H1 (cell line): ENCODE results near the gene ALOX5. TPM values are rescaled to one million over a fixed set of nuclear protein-coding genes. Genes with fewer than 3 reads are reported as not detected.

ENCODE experiments used
- CTCF ChIA-PET: fragments of 300-600 bp; sonication (Branson Sonifier 250); formaldehyde crosslinking; loops from one replicate; lab custom pipeline; 2021; ENCODE audit not compliant: partially characterized antibody; lab: Charles Lee
- POLR2A ChIA-PET: fragments of 300-600 bp; sonication (Branson Sonifier 250); formaldehyde crosslinking; loops from one replicate; lab custom pipeline; 2021; ENCODE audit warnings: inconsistent platforms; ENCODE audit not compliant: partially characterized antibody; lab: Charles Lee
- DNase-seq, 2 experiments: peaks; one replicate each; pipeline versions ENCODE4 v3.0.0 to v3.0.0-alpha.2; 2010 to 2022; ENCODE audit warnings: low spot score in 2 of 2, low read depth in 1 of 2, mixed read lengths in 1 of 2
- FAIRE-seq: peaks from 2 replicates; lab custom pipeline; 2011; peaks lifted over from hg19 to GRCh38; lab: Jason Lieb, UNC
- H2AFZ ChIP-seq: 2 replicates; pipeline ENCODE4 v1.8.1; 2012; ENCODE audit warnings: low read length, inconsistent platforms
- H2AK5ac ChIP-seq: 2 replicates; pipeline ENCODE4 v1.6.1; 2013; ENCODE audit warnings: low read depth, low read length
- H2BK120ac ChIP-seq: replicated peaks from 2 replicates; pipeline ENCODE3; 2013; ENCODE audit warnings: low read depth, low read length, inconsistent platforms
- H2BK12ac ChIP-seq: 2 replicates; pipeline ENCODE4 v1.6.1; 2013; ENCODE audit warnings: low read depth, low read length
- H2BK15ac ChIP-seq: 2 replicates; pipeline ENCODE4 v1.6.1; 2013; ENCODE audit warnings: low read length
- H2BK20ac ChIP-seq: 2 replicates; pipeline ENCODE4 v1.6.1; 2013; ENCODE audit warnings: low read length
- H2BK5ac ChIP-seq: 2 replicates; pipeline ENCODE4 v1.6.1; 2013; ENCODE audit warnings: low read depth, low read length
- H3K14ac ChIP-seq: 2 replicates; pipeline ENCODE4 v1.6.1; 2013; ENCODE audit warnings: inconsistent platforms; ENCODE audit not compliant: insufficient read length
- H3K18ac ChIP-seq: 2 replicates; pipeline ENCODE4 v1.6.1; 2013; ENCODE audit warnings: low read length; ENCODE audit errors: extremely low read depth
- H3K23ac ChIP-seq: 2 replicates; pipeline ENCODE4 v1.6.1; 2013; ENCODE audit warnings: inconsistent platforms; ENCODE audit not compliant: insufficient read length
- H3K23me2 ChIP-seq: 2 replicates; pipeline ENCODE4 v1.6.1; 2013; ENCODE audit warnings: low read depth, low read length
- H3K27ac ChIP-seq: 2 replicates; pipeline ENCODE4 v1.6.1; 2011; ENCODE audit warnings: low read depth, low read length, inconsistent platforms
- H3K27me3 ChIP-seq, 4 experiments: replicated peaks in 1 of 4; 1 replicate in 1 of 4; 2 replicates in 3 of 4; pipeline versions ENCODE4 v1.6.1 to v1.8.1; 2011 to 2013; ENCODE audit warnings: low read length in 3 of 4, mild to moderate bottlenecking in 3 of 4, inconsistent platforms in 2 of 4, mixed read lengths in 2 of 4, moderate library complexity in 1 of 4; ENCODE audit not compliant: control insufficient read depth in 3 of 4, insufficient read depth in 3 of 4; ENCODE audit errors: extremely low read depth in 1 of 4
- H3K36me3 ChIP-seq, 4 experiments: 2 replicates each; pipeline versions ENCODE4 v1.6.1 to v1.8.1; 2011 to 2013; ENCODE audit warnings: mild to moderate bottlenecking in 4 of 4, low read length in 3 of 4, moderate library complexity in 2 of 4, control low read depth in 1 of 4, inconsistent platforms in 1 of 4; ENCODE audit not compliant: insufficient read depth in 4 of 4, control insufficient read depth in 2 of 4
- H3K4ac ChIP-seq: replicated peaks from 2 replicates; pipeline ENCODE3; 2013; ENCODE audit warnings: low read length, low read depth, mixed read lengths, inconsistent platforms; ENCODE audit not compliant: insufficient read length
- H3K4me1 ChIP-seq, 4 experiments: replicated peaks in 1 of 4; 1 replicate in 1 of 4; 2 replicates in 3 of 4; pipeline versions ENCODE4 v1.6.1 to v1.8.1; 2011 to 2013; ENCODE audit warnings: low read length in 3 of 4, inconsistent platforms in 2 of 4, mixed read lengths in 1 of 4; ENCODE audit not compliant: insufficient read depth in 4 of 4, control insufficient read depth in 3 of 4
- H3K4me2 ChIP-seq, 2 experiments: 2 replicates each; pipeline versions ENCODE4 v1.6.1 to v1.8.1; 2011 to 2013; ENCODE audit warnings: low read depth in 2 of 2, low read length in 2 of 2, control low read depth in 1 of 2, inconsistent platforms in 1 of 2, mild to moderate bottlenecking in 1 of 2; ENCODE audit not compliant: insufficient read depth in 1 of 2
- H3K4me3 ChIP-seq, 4 experiments: fragments of 200-600, 300-600 bp in 1 of 4; sonication (generic), shearing (Covaris generic), sonication (Bioruptor Twin) in 1 of 4; 2 replicates each; pipeline versions ENCODE4 v1.5.1 to v1.8.1; 2011 to 2016; ENCODE audit warnings: low read length in 4 of 4, low read depth in 3 of 4, control low read depth in 2 of 4, inconsistent platforms in 2 of 4, mild to moderate bottlenecking in 2 of 4, mixed read lengths in 1 of 4, moderate library complexity in 1 of 4; ENCODE audit not compliant: insufficient read depth in 2 of 4; ENCODE audit errors: extremely low read depth in 1 of 4
- H3K56ac ChIP-seq: replicated peaks from 2 replicates; pipeline ENCODE3; 2013; ENCODE audit warnings: low read depth, mild to moderate bottlenecking, mixed read lengths, low read length, inconsistent platforms; ENCODE audit not compliant: insufficient read length
- H3K79me1 ChIP-seq: 2 replicates; pipeline ENCODE4 v1.6.1; 2013; ENCODE audit warnings: low read depth, low read length, control low read depth
- H3K79me2 ChIP-seq, 2 experiments: 2 replicates each; pipeline versions ENCODE4 v1.6.1 to v1.8.1; 2012 to 2013; ENCODE audit warnings: low read length in 2 of 2, mild to moderate bottlenecking in 2 of 2, inconsistent platforms in 1 of 2; ENCODE audit not compliant: insufficient read depth in 2 of 2, control insufficient read depth in 1 of 2
- H3K9ac ChIP-seq, 4 experiments: replicated peaks in 1 of 4; 1 replicate in 1 of 4; 2 replicates in 3 of 4; pipeline versions ENCODE4 v1.6.1 to v1.8.1; 2011 to 2013; ENCODE audit warnings: low read depth in 3 of 4, low read length in 3 of 4, control low read depth in 2 of 4, mild to moderate bottlenecking in 2 of 4, moderate library complexity in 2 of 4, inconsistent platforms in 1 of 4; ENCODE audit errors: extremely low read depth in 1 of 4
- H3K9me3 ChIP-seq, 2 experiments: 2 replicates each; pipeline versions ENCODE4 v1.6.1 to v1.8.1; 2012 to 2013; ENCODE audit warnings: mild to moderate bottlenecking in 2 of 2, moderate library complexity in 2 of 2, control low read depth in 1 of 2, inconsistent platforms in 1 of 2, low read depth in 1 of 2, low read length in 1 of 2, mixed read lengths in 1 of 2; ENCODE audit not compliant: insufficient read depth in 2 of 2
- H4K20me1 ChIP-seq, 2 experiments: replicated peaks in 1 of 2; 2 replicates each; pipeline versions ENCODE3 to v1.8.1; 2011 to 2013; ENCODE audit warnings: inconsistent platforms in 2 of 2, low read length in 2 of 2, mild to moderate bottlenecking in 1 of 2; ENCODE audit not compliant: insufficient read depth in 2 of 2, control insufficient read depth in 1 of 2
- H4K5ac ChIP-seq: 2 replicates; pipeline ENCODE4 v1.6.1; 2013; ENCODE audit warnings: low read length, low read depth, mixed read lengths, inconsistent platforms; ENCODE audit not compliant: insufficient read length
- H4K8ac ChIP-seq: 2 replicates; pipeline ENCODE4 v1.8.0; 2013; ENCODE audit warnings: mild to moderate bottlenecking, moderate library complexity, low read length, inconsistent platforms; ENCODE audit not compliant: insufficient read depth; ENCODE audit errors: extremely low read depth
- H4K91ac ChIP-seq: replicated peaks from 2 replicates; pipeline ENCODE3; 2013; ENCODE audit warnings: low read length, mixed read lengths, inconsistent platforms; ENCODE audit not compliant: insufficient read length
- ASH2L ChIP-seq: fragments of 200-600, 300-600 bp; sonication (generic); IDR thresholded peaks from one replicate; pipeline ENCODE4 v1.7.1; 2017; ENCODE audit warnings: low read length
- CTCF ChIP-seq, 3 experiments: IDR thresholded peaks; 1 replicate in 2 of 3; 2 replicates in 1 of 3; pipeline versions ENCODE4 v1.5.1 to v1.6.1; 2011; ENCODE audit warnings: low read length in 3 of 3, mild to moderate bottlenecking in 3 of 3, inconsistent platforms in 2 of 3, low read depth in 1 of 3, moderate library complexity in 1 of 3; ENCODE audit not compliant: insufficient read depth in 1 of 3; ENCODE audit errors: control extremely low read depth in 1 of 3
- RFX5 ChIP-seq: IDR thresholded peaks from 2 replicates; pipeline ENCODE4 v1.6.1; 2011; ENCODE audit warnings: low read depth, low read length, improper control_type of control experiment, borderline replicate concordance
- WGBS, 2 experiments: shearing (Covaris generic) in 1 of 2; methylation state at CpG; one replicate each; pipeline versions ENCODE4 v1.1.6 to v1.1.7; 2013 to 2015; ENCODE audit warnings: low lambda C conversion rate in 2 of 2, mixed read lengths in 2 of 2, inconsistent platforms in 1 of 2, low coverage in 1 of 2, missing lambda C conversion rate in 1 of 2; ENCODE audit not compliant: insufficient replicate concordance in 2 of 2, insufficient coverage in 1 of 2, insufficient read length in 1 of 2; ENCODE audit errors: extremely low coverage in 1 of 2, missing lambda C conversion rate in 1 of 2; 5-methylcytosine and 5-hydroxymethylcytosine counted together
- polyA plus RNA-seq, 7 experiments: library from polyadenylated mRNA; depleted of rRNA in 3 of 7; stranded (reverse) in 5 of 7; unstranded in 2 of 7; fragments of >200 nt in 5 of 7; fragments of 200-250 nt in 2 of 7; gene quantifications; 1 replicate in 5 of 7; 2 replicates in 1 of 7; 4 replicates in 1 of 7; pipeline versions ENCODE4 v1.2.1 to v1.2.3, GENCODE V29; 2011 to 2013; ENCODE audit warnings: missing spikeins in 2 of 7, mixed read lengths in 2 of 7
- total RNA-seq: library from RNA; stranded (reverse); fragmentation: NEBNext Ultra II Directional; extraction: Animal tissue kit (Norgen Biotek cat#: 25700); gene quantifications from 2 replicates; pipeline ENCODE4 v1.2.1, GENCODE V29; 2021

The ALOX5 gene
- total and polyA plus RNA-seq, 2 of the 8 experiments (the other 6 are each of a cell fraction or from before 2014, with no cell fraction given): 1.6 to 3.8 TPM

GRCh38 chr10:45407542-45407941 is 33.5 kb downstream of the ALOX5 start:
- no peaks in the 10 kb centered on the region for H3K27me3 ChIP-seq
- 73% methylated on average over 2 of the region's 2 CpGs; no CpG with 5 or more reads in 1 of the 2 experiments for WGBS, 2 experiments

More at GRCh38 chr10:45407542-45407941, 33.5 kb downstream of the ALOX5 start:
- no peak overlapping the region for H2BK15ac ChIP-seq
- H3K23me2 ChIP-seq: no peaks in the 10 kb centered on the region
- H3K4me1 ChIP-seq: peaks cover 0 to 6% (median 2%) of the 10 kb centered on the region in 4 experiments; a peak in 3 of 7 replicates
- CTCF ChIA-PET: interaction anchor here (1.0 to 1.4 kb wide), 3 partner anchors 12 to 23 kb away, joined by 3 to 4 read pairs (median 3); no protein-coding TSS in a partner anchor
- DNase-seq (no peak), FAIRE-seq (no peak)
- no peak overlapping the region for H3K4me3 ChIP-seq
- no peak for TF ChIP-seq ASH2L
- TF ChIP-seq RFX5: no peak
- no peak for TF ChIP-seq CTCF (IDR thresholded peaks at IDR 0.05; ENCODE audit: control extremely low read depth in 1 of 3, insufficient read depth in 1 of 3, low read depth in 1 of 3, low read length in 3 of 3)
- H3K27ac ChIP-seq: no peak overlapping the region
- H2BK120ac ChIP-seq: no peak overlapping the region
- H3K36me3 ChIP-seq: no peaks in the 10 kb centered on the region
- no peak overlapping the region for H2BK12ac ChIP-seq
- no peak overlapping the region for H4K5ac ChIP-seq
- no peak overlapping the region for H3K9ac ChIP-seq
- H4K91ac ChIP-seq: no peak overlapping the region
- H3K23ac ChIP-seq: no peak overlapping the region
- H4K20me1 ChIP-seq: no peaks in the 10 kb centered on the region
- POLR2A ChIA-PET: interaction anchor here (0.6 to 0.9 kb wide), 2 partner anchors 48 to 67 kb away, joined by 3 read pairs; no protein-coding TSS in a partner anchor
- no peak overlapping the region for H2BK20ac ChIP-seq
- H2AK5ac ChIP-seq: no peak overlapping the region
- no peak overlapping the region for H2AFZ ChIP-seq
- no peak overlapping the region for H3K56ac ChIP-seq
- H3K14ac ChIP-seq: no peak overlapping the region
- no peaks in the 10 kb centered on the region for H3K79me1 ChIP-seq
- no peak overlapping the region for H4K8ac ChIP-seq
- H3K18ac ChIP-seq: no peak overlapping the region
- peak overlapping the region; percentile 32 to 56; a peak in 2 of 4 replicates for H3K4me2 ChIP-seq
- no peak overlapping the region for H3K4ac ChIP-seq
- H2BK5ac ChIP-seq: no peak overlapping the region
- no peaks in the 10 kb centered on the region for H3K9me3 ChIP-seq
- no peaks in the 10 kb centered on the region for H3K79me2 ChIP-seq
